GM18505 (cell line): Measurements from ENCODE around the gene SKAP1.

Experiments
- ATAC-seq: cut with Tn5 transposase; IDR thresholded peaks from one replicate; pipeline ENCODE4 v1.9.1; 2021; ENCODE audit not compliant: unreplicated experiment
- POLR2A ChIP-seq: IDR thresholded peaks from 4 replicates; pipeline ENCODE4 v1.6.1; 2011; ENCODE audit warnings: borderline replicate concordance; ENCODE audit not compliant: insufficient read depth, insufficient read length; ENCODE audit errors: extremely low read depth

SKAP1 gene

GRCh38 chr17:48100160-48100559 is 329.9 kb downstream of the SKAP1 start:
- no peak for ATAC-seq
- no peak for TF ChIP-seq POLR2A

GRCh38 chr17:48095611-48096010 is 334.4 kb downstream of the SKAP1 start:
- TF ChIP-seq POLR2A = no peak
- ATAC-seq = no peak

- no peak for ATAC-seq
- TF ChIP-seq POLR2A = no peak
Observed at GRCh38 chr17:48093341-48094045, 336.5 kb downstream of the SKAP1 start.

GRCh38 chr17:48084932-48085331 is 345.1 kb downstream of the SKAP1 start:
- no peak for TF ChIP-seq POLR2A
- no peak for ATAC-seq
